Left kidney (tissue), 8 donors: ENCODE measurements around the gene TAF11L10. TPM values are rescaled to one million over a fixed set of nuclear protein-coding genes. Genes with fewer than 3 reads are reported as not detected.
"Not testable (repeated sequence)": the region's sequence is repeated elsewhere in the genome, so short reads cannot be mapped to it uniquely, and the experiment has no call there.

ENCODE experiments used
- DNase-seq: peaks from one replicate; pipeline ENCODE4 v3.0.0-alpha.2; 2013
- long read RNA-seq, 8 donors: transcript quantifications; one replicate each; lab custom pipeline, GENCODE V29; 2026
- polyA plus RNA-seq: library from polyadenylated mRNA; unstranded; fragments of 120-200 nt; gene quantifications from one replicate; pipeline ENCODE4 v1.2.1, GENCODE V29; 2013; ENCODE audit not compliant: insufficient read length

TAF11L10 gene
- polyA plus RNA-seq = not detected
- long read RNA-seq, donor 1 = 0 reads
- long read RNA-seq, donor 2 = 0 reads
- long read RNA-seq, donor 3 = 0 reads
- long read RNA-seq, donor 4 = 0 reads
- long read RNA-seq, donor 5 = 0 reads
- long read RNA-seq, donor 6 = 0 reads
- long read RNA-seq, donor 7 = 0 reads
- long read RNA-seq, donor 8 = 0 reads

DNA sequence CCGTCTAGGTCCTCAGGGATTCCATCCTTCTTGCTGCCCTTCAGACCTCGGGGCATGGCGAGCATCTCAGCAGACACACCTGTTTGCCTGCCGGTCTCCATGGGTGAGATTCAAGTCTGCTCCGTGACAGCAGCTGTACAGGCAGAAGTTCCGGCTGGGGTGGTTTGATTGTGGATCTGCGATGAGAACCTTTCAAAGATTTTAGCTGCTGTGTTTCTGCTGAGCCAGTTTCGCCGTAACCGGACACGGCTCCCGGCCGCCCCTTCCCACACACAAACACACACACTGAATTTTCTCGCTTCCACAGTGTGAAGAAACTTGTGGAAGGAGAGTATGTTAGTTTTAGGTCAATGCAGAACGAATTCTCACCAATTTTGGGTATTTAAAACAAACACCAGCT lies at the start of gene TAF11L10:
Gene TAF11L10 (minus strand): TSS at position 101 of the 400 bp plus-strand sequence.
- DNase-seq = not testable (repeated sequence)

DNA sequence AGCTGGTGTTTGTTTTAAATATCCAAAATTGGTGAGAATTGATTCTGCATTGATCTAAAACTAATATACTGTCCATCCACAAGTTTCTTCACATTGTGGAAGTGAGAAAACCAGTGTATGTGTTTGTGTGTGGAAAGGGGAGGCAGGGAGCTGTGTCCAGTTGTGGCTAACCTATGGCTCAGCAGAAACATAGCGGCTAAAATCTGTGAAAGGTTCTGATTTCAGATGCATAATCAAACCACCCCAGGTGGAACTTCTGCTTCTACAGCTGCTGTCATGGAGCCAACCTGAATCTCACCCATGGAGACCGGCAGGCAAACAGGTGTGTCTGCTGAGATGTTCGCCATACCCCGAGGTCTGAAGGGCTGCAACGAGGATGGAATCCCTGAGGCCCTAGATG lies 36.5 kb upstream of the TAF11L10 start, which contains the start of gene TAF11L14:
Gene TAF11L14 (plus strand): TSS at position 301 of the 400 bp plus-strand sequence.
- no peak for DNase-seq

DNA sequence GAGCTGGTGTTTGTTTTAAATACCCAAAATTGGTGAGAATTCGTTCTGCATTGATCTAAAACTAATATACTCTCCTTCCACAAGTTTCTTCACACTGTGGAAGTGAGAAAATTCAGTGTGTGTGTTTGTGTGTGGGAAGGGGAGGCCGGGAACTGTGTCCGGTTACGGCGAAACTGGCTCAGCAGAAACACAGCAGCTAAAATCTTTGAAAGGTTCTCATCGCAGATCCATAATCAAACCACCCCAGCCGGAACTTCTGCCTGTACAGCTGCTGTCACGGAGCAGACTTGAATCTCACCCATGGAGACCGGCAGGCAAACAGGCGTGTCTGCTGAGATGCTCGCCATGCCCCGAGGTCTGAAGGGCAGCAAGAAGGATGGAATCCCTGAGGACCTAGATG lies 34.2 kb upstream of the TAF11L10 start, which contains the start of gene TAF11L13:
Gene TAF11L13 (plus strand): TSS at position 301 of the 400 bp plus-strand sequence.
- DNase-seq = not testable (repeated sequence)

DNA sequence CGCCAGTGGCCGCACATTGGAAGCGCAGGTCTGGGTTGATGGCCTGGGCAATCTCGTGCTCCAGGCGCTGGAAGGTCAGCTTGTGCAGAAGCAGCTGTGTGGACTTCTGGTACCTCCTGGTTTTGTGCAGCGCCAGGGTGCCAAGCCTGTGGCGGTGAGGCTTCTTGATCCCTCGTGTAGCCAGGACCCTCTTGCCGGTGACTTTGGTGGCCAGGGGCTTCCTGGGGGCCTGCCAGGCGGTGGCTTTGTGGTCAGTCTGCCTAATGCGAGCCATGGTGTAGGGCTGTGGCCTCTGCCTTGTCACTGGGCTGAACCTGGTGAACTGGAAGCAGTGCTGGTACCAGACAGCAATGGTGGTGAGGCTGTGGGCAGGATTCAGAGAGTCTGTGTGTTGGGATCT lies 28.1 kb upstream of the TAF11L10 start:
- DNase-seq = no peak

DNA sequence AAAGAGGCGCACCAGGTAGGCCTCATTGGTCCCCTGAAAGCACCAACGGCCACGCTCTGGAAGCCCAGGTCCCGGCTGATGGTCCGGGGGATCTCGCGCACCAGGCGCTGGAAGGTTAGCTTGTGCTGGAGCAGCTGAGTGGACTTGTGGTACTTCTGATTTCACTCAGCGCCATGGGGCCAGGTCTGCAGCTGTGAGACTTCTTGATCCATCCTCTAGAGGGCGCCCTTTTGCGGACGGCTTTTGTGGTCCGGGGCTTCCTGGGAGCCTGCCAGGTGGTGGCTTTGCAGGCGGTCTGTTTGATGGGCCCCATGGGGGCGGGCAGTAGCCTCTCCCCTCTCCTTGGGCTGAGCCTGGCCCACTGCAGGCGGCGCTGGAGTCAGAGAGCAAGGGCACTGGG lies 23.0 kb upstream of the TAF11L10 start:
- DNase-seq = no peak

DNA sequence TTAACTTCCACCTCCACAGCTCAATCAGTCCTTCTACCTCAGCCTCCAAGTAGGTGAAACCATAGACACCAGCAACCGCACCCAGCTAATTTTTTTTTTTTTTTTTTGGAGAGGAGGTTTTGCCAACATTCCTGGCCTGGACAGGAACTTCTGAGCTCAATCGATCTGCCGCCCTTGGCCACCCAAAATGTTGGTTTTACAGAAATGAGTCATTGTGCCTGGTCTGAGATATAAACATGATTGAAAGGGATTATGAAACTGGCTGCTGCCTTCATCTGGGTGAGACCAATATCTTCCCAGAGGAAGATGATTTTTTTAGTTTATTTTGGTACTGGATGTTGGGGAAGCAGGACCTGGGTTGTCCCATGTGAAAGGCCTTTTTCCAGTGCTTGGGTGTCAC lies 21.7 kb upstream of the TAF11L10 start:
- no peak for DNase-seq

DNA sequence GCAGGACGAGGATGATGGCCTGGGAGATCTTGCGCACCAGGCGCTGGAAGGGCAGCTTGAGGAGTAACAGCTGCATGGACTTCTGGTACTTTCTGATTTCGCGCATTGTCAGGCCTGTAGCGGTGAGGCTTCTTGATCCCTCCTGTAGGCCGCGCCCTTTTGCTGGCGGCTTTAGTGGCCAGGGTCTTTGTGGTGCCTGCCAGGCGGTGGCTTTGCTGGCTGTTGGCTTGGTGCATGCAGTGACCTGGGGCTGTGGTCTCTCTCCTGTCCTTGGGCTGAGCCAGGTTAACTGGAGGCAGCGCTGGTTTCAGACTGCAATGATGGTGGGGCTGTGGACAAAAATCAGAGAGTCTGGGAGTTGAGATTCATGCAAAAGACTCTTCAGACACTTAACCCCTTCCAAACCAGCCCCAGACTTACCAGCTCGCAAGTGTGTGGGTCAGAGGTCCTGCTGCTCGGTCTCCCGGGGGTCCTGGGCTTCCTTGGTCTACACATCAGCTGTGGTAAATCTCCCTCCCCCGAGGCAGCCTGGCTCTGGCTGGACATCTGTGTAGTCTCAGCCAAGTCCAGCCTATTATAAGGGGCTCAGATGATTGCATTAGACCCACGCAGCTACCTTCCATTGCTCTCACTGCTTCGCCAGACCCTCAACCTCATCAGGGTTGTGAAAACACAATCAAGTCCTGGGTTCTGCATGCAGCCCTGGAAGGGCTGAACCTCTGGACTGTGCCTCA lies 17.4 kb upstream of the TAF11L10 start:
- DNase-seq = no peak

DNA sequence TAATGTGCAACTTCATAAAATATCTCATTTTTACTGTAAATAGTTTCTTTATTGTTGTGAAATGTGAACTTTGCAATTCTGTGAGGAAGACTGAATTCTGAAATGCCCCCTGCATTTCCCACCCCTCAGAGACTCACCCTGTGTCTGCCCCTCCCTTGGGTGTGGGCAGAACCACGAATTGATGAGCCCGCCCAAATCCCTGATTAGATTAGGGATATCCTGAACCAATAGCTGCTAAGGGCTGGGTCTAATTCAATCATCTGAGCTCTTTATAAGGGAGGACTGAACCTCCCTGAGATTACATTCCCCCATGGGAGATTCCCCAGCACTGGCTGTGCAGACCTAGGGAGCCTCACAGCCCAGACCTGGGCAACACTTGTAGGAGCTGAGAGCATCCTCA lies 12.5 kb upstream of the TAF11L10 start, which contains the start of gene TAF11L12:
Gene TAF11L12 (plus strand): TSS at position 301 of the 400 bp plus-strand sequence.
- not testable (repeated sequence) for DNase-seq

DNA sequence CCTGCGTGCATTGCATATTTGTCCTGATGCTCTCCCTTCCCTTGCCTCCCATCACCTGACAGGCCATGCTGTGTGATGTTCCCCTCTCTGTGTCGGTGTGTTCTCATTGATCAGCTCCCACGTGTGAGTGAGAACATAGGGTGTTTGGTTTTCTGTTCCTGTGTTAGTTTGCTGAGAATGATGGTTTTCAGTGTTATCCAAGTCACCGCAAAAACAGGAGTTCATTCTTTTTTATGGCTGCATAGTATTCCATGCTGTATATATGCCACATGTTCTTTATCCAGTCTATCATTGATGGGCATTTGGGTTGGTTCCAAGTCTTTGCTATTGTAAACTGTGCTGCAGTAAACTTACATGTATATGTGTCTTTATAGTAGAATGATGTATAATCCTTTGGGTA lies 9.8 kb upstream of the TAF11L10 start:
- DNase-seq = not testable (repeated sequence)

DNA sequence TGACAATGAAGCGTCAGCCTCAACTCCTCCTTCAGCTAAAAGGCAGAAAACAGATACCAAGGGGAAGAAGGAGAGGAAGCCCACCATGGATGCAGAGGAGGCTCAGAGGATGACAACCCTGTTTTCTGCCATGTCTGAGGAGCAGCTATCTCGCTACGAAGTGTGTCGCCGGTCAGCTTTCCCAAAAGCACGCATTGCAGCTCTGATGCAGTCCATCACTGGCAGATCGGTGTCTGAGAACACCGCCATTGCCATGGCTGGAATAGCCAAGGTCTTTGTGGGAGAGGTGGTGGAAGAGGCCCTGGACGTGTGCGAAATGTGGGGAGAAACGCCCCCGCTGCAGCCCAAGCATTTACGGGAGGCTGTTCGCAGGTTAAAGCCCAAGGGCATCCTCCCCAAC lies 7.3 kb upstream of the TAF11L10 start:
- no peak for DNase-seq

DNA sequence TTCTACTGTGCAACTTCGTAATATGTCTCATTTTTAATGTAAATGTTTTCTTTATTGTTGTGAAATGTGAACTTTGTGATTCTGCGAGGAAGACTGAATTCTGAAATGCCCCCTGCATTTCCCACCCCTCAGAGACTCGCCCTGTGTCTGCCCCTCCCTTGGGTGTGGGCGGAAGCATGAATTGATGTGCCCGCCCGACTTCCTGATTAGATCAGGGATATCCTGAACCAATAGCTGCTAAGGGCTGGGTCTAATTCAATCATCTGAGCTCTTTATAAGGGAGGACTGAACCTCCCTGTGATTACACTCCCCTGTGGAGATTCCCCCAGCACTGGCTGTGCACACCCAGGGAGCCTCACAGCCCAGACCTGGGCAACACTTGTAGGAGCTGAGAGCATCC lies 6.3 kb upstream of the TAF11L10 start, which contains the start of gene TAF11L11:
Gene TAF11L11 (plus strand): TSS at position 304 of the 400 bp plus-strand sequence.
- not testable (repeated sequence) for DNase-seq

DNA sequence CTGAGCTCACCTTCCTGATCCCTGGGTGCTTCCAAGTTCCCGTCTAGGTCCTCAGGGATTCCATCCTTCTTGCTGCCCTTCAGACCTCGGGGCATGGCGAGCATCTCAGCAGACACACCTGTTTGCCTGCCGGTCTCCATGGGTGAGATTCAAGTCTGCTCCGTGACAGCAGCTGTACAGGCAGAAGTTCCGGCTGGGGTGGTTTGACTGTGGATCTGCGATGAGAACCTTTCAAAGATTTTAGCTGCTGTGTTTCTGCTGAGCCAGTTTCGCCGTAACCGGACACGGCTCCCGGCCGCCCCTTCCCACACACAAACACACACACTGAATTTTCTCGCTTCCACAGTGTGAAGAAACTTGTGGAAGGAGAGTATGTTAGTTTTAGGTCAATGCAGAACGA lies 3.4 kb downstream of the TAF11L10 start, which contains the start of gene TAF11L9:
Gene TAF11L9 (minus strand): TSS at position 140 of the 400 bp plus-strand sequence.
- not testable (repeated sequence) for DNase-seq

DNA sequence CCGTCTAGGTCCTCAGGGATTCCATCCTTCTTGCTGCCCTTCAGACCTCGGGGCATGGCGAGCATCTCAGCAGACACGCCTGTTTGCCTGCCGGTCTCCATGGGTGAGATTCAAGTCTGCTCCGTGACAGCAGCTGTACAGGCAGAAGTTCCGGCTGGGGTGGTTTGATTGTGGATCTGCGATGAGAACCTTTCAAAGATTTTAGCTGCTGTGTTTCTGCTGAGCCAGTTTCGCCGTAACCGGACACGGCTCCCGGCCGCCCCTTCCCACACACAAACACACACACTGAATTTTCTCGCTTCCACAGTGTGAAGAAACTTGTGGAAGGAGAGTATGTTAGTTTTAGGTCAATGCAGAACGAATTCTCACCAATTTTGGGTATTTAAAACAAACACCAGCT lies 6.8 kb downstream of the TAF11L10 start, which contains the start of gene TAF11L8:
Gene TAF11L8 (minus strand): TSS at position 101 of the 400 bp plus-strand sequence.
- not testable (repeated sequence) for DNase-seq

DNA sequence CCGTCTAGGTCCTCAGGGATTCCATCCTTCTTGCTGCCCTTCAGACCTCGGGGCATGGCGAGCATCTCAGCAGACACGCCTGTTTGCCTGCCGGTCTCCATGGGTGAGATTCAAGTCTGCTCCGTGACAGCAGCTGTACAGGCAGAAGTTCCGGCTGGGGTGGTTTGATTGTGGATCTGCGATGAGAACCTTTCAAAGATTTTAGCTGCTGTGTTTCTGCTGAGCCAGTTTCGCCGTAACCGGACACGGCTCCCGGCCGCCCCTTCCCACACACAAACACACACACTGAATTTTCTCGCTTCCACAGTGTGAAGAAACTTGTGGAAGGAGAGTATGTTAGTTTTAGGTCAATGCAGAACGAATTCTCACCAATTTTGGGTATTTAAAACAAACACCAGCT lies 12.0 kb downstream of the TAF11L10 start, which contains the start of gene TAF11L7:
Gene TAF11L7 (minus strand): TSS at position 101 of the 400 bp plus-strand sequence.
- not testable (repeated sequence) for DNase-seq

Other genes starting within 250 kb of the TAF11L10 start
- not detected for gene TAF11L2, start 99.6 kb downstream of the TAF11L10 start, polyA plus RNA-seq
- gene TAF11L3, start 79.5 kb downstream of the TAF11L10 start, polyA plus RNA-seq = not detected
- not detected for gene TAF11L4, start 76.0 kb downstream of the TAF11L10 start, polyA plus RNA-seq
- gene TAF11L5, start 72.6 kb downstream of the TAF11L10 start, polyA plus RNA-seq = not detected
- gene TAF11L6, start 69.2 kb downstream of the TAF11L10 start, polyA plus RNA-seq = not detected
- gene TAF11L7, start 12.1 kb downstream of the TAF11L10 start, polyA plus RNA-seq = not detected
- not detected for gene TAF11L8, start 6.9 kb downstream of the TAF11L10 start, polyA plus RNA-seq
- not detected for gene TAF11L9, start 3.4 kb downstream of the TAF11L10 start, polyA plus RNA-seq
- not detected for gene TAF11L11, start 6.4 kb upstream of the TAF11L10 start, polyA plus RNA-seq
- gene TAF11L12, start 12.6 kb upstream of the TAF11L10 start, polyA plus RNA-seq = not detected
- gene TAF11L13, start 34.3 kb upstream of the TAF11L10 start, polyA plus RNA-seq = not detected
- not detected for gene TAF11L14, start 36.6 kb upstream of the TAF11L10 start, polyA plus RNA-seq